Dedifferentiated amniotic fluid mesenchymal stem cell (primary cell): Measurements from ENCODE around the gene LRRC56.

Experiments used
- DNase-seq: peaks from one replicate; pipeline ENCODE4 v3.0.0-alpha.2; 2016; ENCODE audit errors: extremely low spot score

Gene LRRC56

GRCh38 chr11:521177-521688 lies 16.1 kb upstream of the LRRC56 start:
- no peak for DNase-seq

DNA sequence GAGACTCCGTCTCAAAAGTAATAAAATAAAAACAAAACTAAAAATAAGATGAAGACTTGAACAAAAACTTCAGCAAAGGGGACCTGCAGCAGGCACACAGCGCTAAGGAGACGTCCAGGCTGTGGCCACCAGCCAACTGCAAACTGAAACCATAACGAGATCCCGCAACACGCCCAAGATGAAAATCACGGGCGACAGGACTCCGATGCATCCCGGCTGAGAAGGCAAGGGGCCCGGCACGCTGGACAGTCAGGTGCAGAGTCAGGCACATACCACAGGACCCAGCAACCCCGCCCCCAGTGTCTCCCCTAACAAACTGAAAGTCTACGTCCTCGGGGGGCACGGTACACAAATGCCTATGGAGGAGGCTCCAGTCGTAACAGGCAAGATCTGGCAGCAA lies 11.1 kb upstream of the LRRC56 start:
- DNase-seq: no peak

GRCh38 chr11:528166-528814 lies 9.0 kb upstream of the LRRC56 start:
- no peak for DNase-seq

GRCh38 chr11:528815-529727 lies 8.3 kb upstream of the LRRC56 start:
- DNase-seq: no peak

DNA sequence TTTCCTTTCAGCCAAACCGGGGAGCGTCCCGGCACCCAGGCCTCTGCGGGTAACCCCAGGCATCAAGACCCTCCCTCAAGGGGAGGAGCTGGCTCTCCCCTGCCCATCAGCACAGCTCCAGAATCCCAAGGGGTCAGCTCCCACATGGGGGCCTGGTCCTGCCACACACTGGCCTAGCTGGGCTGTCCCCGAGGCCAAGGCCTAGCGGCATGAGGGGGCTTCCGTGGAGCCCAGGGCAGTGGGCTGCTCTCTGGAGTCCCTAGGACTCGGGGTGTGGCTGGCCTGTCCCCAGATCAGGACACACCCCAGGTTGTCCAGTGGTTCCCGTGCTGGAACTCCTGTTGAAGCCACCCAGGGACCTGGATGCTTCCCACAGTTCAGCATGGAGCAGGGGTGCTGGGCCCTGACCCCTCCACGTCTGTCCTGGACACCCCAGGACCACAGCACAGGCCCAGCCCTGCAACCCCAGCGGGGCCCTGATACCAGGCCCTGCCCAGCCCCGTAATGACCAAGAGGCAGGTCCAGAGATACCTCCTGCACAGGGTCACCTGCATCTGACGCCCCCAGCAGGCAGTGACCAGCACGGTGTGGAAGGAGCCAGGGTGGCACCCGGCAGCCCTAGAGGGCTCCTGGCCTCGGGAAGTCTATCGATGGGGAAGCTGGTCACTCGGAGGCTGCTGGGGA lies 7.5 kb upstream of the LRRC56 start:
- no peak for DNase-seq

- DNase-seq: no peak
These were observed 6.1 kb upstream of the LRRC56 start for GRCh38 chr11:530960-531831.

GRCh38 chr11:531919-532526 lies 5.3 kb upstream of the LRRC56 start:
- no peak for DNase-seq

GRCh38 chr11:532527-532985 lies 4.8 kb upstream of the LRRC56 start:
- DNase-seq: no peak

GRCh38 chr11:532986-533585 lies 4.2 kb upstream of the LRRC56 start:
- no peak for DNase-seq

- DNase-seq: no peak
These were observed 3.5 kb upstream of the LRRC56 start for GRCh38 chr11:533586-534395.

DNA sequence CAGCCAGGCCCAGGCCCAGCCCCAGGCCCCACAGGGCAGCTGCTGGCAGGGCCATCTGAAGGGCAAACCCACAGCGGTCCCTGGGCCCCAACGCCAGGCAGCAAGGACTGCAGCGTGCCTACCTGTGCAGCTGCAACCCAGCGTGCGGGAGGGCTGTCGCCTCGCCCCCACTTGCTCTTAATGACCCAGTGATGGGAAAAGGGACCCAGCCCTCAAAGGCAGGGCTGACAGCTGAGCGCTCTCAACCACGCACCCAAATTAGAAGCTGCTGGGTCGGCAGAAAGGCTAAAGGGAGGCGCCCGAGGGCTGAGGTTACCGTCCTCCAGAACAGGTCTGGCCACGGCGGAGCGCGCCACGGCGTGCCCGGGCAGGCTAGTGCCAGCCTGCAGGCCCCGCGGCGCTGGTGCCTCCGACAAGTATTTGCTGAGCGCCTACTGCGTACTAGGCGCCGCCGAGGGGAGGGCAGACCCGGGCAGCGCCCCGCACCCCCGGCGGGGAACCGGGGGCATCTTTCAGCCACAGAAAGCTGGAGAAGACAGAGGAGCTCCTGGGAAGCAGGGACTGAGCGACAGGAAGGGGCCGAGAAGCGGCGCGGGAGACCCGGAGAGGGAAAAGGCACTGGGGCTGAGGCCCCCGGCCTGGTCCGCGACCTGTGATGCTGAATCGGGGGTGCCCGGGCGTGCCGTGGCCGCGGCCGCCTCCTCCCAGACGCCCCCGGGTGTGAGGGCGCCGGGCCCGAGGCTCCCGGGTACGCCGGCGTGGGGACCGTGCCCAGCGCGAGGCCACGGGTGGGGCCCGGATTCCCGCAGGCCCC lies 2.7 kb upstream of the LRRC56 start:
- DNase-seq: no peak

- no peak for DNase-seq
These were observed 2.2 kb upstream of the LRRC56 start for GRCh38 chr11:535210-535518.

DNA sequence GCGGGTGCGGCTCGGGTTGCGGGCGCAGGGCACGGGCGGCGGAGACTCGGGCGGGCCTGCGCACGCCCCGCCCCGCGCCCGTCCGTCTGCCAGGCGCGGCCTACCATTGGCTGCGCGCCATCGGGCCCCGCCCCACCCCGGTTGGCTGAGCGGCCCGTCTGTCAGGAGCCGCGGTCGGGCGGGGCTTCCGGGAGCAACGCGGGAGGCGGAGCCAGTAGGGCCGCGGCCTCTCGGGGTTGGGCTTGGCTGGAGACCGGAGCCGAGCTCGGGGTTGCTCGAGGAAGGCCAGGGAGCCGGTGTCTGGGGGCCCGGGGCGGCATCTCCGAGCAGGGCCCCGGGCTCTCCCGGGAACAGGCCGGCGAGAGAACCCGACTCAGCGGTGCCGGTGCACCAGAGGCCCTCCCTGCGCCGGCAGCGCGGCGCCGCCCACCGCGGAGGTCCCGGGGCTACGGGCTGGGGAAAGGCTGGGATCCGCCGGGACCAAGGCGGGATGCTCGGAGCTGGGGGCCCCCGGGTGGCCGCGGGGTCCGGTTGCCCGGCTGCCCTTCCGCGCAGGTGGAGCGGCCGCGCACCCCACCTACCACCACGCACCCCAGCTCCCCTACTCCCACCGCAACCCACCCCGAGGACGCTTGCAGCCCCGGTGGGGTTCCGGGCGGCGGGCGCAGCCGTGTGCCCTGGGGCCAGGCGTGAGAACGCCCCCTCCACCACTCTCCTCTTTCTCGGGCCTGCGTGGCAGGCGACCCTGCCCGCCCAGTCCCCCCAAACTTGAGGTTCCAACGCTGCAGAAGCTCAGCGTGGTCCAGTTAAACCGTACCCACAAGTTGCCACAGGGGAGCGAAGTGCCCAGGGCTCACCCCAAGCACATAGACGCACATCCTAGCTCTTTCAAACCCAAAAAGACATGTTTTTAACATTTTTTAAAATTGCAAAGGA lies 1.5 kb upstream of the LRRC56 start, which contains the start of gene HRAS:
HRAS (minus strand) TSS at position 58 of the 936 bp plus-strand sequence.
- peak; percentile 88 for DNase-seq

- DNase-seq: no peak
These were observed 499 bp downstream of the LRRC56 start for GRCh38 chr11:537622-538430.

DNA sequence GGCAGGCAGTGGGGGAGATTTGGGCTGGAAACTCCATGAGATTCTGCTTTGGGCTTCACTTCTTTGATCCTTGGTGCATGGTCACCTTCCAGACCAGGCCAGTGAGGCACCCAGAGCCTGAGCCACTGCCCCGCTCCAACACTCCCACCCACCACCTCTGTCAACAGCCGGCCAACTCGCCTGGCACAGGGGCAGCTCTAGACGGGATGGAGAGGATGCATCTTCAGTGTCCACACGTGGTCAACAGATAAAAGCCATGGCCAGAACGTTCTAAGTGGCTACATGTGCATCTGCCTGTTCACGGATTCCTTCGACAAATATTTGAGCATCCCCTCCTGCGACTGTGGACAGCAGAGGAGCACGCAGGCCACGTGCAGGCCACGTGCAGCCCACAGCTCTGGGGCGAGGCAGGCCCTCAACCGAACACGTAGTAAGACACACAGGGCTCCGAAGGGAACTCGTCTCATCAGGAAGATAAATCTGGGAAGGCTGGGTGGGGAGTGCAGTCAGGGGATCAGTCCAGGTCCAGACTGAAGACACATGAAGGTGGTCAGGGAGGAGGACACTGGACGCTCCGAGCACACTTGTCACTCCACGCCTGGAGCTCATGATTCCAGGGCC lies 1.2 kb downstream of the LRRC56 start:
- DNase-seq: no peak

GRCh38 chr11:539971-540481 lies 2.7 kb downstream of the LRRC56 start:
- DNase-seq: no peak
